Testis (tissue), 3 donors: ENCODE results near the gene PLCB1. TPM values are rescaled to one million over a fixed set of nuclear protein-coding genes. Genes with fewer than 3 reads are reported as not detected.
"Not testable (repeated sequence)": the region's sequence is repeated elsewhere in the genome, so short reads cannot be mapped to it uniquely, and the experiment has no call there.

ENCODE experiments used
- DNase-seq: peaks from one replicate; pipeline ENCODE4 v3.0.0-alpha.2; 2019
- H3K27ac ChIP-seq, 2 donors: fragments of 200-600 bp; sonication (generic); one replicate each; pipeline ENCODE4 v1.5.1; 2019
- H3K27me3 ChIP-seq: fragments of 200-600 bp; sonication (generic); one replicate; pipeline ENCODE4 v1.5.1; 2019
- H3K36me3 ChIP-seq: fragments of 200-600 bp; sonication (generic); one replicate; pipeline ENCODE4 v1.5.1; 2017; ENCODE audit warnings: low read depth; ENCODE audit errors: missing control alignments
- H3K4me1 ChIP-seq: fragments of 200-600 bp; sonication (generic); one replicate; pipeline ENCODE4 v1.5.1; 2019
- H3K4me3 ChIP-seq, 2 donors: fragments of 200-600 bp; sonication (generic); one replicate each; pipeline ENCODE4 v1.5.1; 2017 to 2019
- H3K9me3 ChIP-seq: fragments of 200-600 bp; sonication (generic); one replicate; pipeline ENCODE4 v1.5.1; 2017
- POLR2A ChIP-seq: fragments of 450-650 bp; IDR thresholded peaks from one replicate; pipeline ENCODE4 v1.6.1; 2017; ENCODE audit warnings: antibody characterized with exemption, mild to moderate bottlenecking, moderate library complexity
- WGBS, 2 donors: methylation state at CpG; one replicate each; pipeline ENCODE4 v1.1.5; 2018; 5-methylcytosine and 5-hydroxymethylcytosine counted together
- intact Hi-C: fragments of 100-400 bp; cut with DNase I; formaldehyde crosslinking; loops from one replicate; pipeline ENCODE4 v1.15.1; 2023; ENCODE audit warnings: low total_unique reads
- polyA plus RNA-seq: library from polyadenylated mRNA; stranded (reverse); fragments of 350-450 nt; fragmentation: Illumina TruSeq; extraction: RNeasy Lipid Tissue Mini Kit (QIAGEN cat#74804); gene quantifications from one replicate; pipeline ENCODE4 v1.2.3, GENCODE V29; 2014; ENCODE audit warnings: low read depth, low replicate concordance; ENCODE audit not compliant: insufficient read depth
- total RNA-seq, 2 donors: library from RNA; depleted of rRNA; stranded (reverse); fragments of >200 nt; gene quantifications; one replicate each; pipeline ENCODE4 v1.2.3, GENCODE V29; 2016
- TF ChIP-seq, protein P1 (sequence below), 3 experiments: fragments of 450-650 bp in 2 of 3; fragments of 200-600 bp in 1 of 3; sonication (generic) in 1 of 3; IDR thresholded peaks; one replicate each; pipeline ENCODE4 v1.5.1; 2016 to 2019; ENCODE audit warnings: antibody characterized with exemption in 3 of 3, mild to moderate bottlenecking in 2 of 3, moderate library complexity in 1 of 3

PLCB1 gene
- total and polyA plus RNA-seq, 3 donors from 2014 or later: 3.1 to 9.8 (median 8.2) TPM

DNA sequence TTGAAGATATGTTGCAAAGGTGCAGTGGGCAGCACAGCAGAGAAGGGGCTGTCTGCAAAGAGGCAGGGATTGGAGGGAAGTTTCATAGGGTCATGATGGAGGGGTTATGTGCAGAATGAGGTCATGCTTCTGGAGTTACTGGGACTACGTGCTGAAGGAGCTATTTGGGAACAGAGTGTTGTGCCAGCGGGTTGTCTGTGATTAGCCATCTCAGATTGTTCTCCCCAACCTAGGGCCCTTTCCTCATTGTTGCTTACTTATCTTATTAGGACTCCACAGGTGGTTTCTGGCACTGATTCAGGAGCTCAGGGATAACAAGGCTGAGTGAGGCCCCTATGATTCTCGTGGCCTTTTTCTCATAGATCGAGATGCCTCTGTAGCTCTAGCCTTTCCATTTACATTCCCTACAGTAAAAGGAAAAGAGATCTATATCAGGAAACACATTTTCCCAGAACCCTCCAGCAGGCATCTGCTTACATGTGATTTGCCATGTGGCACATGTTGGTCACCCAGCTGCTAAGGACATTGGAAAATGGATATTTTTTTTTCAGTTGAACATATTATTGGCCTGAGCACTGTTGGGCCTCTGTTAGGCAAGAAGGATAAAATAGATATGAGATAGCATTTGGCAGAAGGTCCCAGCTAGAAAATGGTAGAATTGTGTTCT lies 507.2 kb downstream of the PLCB1 start:
- intact Hi-C loops: no loop called here
- WGBS, 2 donors: 88 to 91% methylated on average over 4 of the region's 4 CpGs
- DNase-seq: no peak

GRCh38 chr20:8640461-8640860 lies 508.4 kb downstream of the PLCB1 start:
- Histone ChIP-seq H3K4me1 (no peaks in the 10 kb centered on the region), H3K4me3 (no peak overlapping the region), H3K27me3 (no peaks in the 10 kb centered on the region), H3K36me3 (no peaks in the 10 kb centered on the region), H3K27ac (no peak overlapping the region), H3K9me3 (no peaks in the 10 kb centered on the region)
- 72 to 92% methylated on average over 4 of the region's 4 CpGs for WGBS, 2 donors
- TF ChIP-seq POLR2A: no peak
- TF ChIP-seq, protein P1, sequence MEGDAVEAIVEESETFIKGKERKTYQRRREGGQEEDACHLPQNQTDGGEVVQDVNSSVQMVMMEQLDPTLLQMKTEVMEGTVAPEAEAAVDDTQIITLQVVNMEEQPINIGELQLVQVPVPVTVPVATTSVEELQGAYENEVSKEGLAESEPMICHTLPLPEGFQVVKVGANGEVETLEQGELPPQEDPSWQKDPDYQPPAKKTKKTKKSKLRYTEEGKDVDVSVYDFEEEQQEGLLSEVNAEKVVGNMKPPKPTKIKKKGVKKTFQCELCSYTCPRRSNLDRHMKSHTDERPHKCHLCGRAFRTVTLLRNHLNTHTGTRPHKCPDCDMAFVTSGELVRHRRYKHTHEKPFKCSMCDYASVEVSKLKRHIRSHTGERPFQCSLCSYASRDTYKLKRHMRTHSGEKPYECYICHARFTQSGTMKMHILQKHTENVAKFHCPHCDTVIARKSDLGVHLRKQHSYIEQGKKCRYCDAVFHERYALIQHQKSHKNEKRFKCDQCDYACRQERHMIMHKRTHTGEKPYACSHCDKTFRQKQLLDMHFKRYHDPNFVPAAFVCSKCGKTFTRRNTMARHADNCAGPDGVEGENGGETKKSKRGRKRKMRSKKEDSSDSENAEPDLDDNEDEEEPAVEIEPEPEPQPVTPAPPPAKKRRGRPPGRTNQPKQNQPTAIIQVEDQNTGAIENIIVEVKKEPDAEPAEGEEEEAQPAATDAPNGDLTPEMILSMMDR (IDR thresholded peaks at IDR 0.05): no peak
- intact Hi-C loops: no loop called here
- no peak for DNase-seq

More for the DNA sequence above, 507.2 kb downstream of the PLCB1 start:
- no peaks in the 10 kb centered on the region for H3K4me1 ChIP-seq
- H3K27me3 ChIP-seq: no peaks in the 10 kb centered on the region
- no peaks in the 10 kb centered on the region for H3K36me3 ChIP-seq
- no peaks in the 10 kb centered on the region for H3K9me3 ChIP-seq
- TF ChIP-seq, protein P1 (IDR thresholded peaks at IDR 0.05): no peak
- TF ChIP-seq POLR2A: no peak
- no peak overlapping the region for H3K4me3 ChIP-seq
- H3K27ac ChIP-seq: no peak overlapping the region

GRCh38 chr20:8642247-8642646 lies 510.2 kb downstream of the PLCB1 start:
- TF ChIP-seq POLR2A: no peak
- TF ChIP-seq, protein P1 (IDR thresholded peaks at IDR 0.05): no peak
- Histone ChIP-seq H3K27ac (no peak overlapping the region), H3K36me3 (no peaks in the 10 kb centered on the region), H3K4me1 (no peaks in the 10 kb centered on the region), H3K27me3 (no peaks in the 10 kb centered on the region), H3K4me3 (no peak overlapping the region), H3K9me3 (no peaks in the 10 kb centered on the region)
- WGBS, 2 donors: 95 to 100% methylated on average over 1 of the region's 1 CpG
- DNase-seq: no peak
- intact Hi-C loops: no loop called here

DNA sequence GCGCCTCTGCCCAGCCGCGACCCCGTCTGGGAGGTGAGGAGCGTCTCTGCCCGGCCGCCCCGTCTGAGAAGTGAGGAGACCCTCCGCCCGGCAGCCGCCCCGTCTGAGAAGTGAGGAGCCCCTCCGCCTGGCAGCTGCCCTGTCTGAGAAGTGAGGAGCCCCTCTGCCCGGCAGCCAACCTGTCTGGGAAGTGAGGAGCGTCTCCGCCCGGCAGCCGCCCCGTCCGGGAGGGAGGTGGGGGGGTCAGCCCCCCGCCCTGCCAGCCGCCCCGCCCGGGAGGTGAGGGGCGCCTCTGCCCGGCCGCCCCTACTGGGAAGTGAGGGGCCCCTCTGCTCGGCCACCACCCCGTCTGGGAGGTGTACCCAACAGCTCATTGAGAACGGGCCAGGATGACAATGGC lies 512.4 kb downstream of the PLCB1 start:
- H3K27me3 ChIP-seq, DNase-seq, H3K36me3 ChIP-seq, H3K4me1 ChIP-seq, intact Hi-C loops, H3K27ac ChIP-seq, H3K9me3 ChIP-seq, H3K4me3 ChIP-seq: not testable (repeated sequence)
- WGBS, 2 donors: 80 to 83% methylated on average over 1 to 6 of the region's 30 CpGs

DNA sequence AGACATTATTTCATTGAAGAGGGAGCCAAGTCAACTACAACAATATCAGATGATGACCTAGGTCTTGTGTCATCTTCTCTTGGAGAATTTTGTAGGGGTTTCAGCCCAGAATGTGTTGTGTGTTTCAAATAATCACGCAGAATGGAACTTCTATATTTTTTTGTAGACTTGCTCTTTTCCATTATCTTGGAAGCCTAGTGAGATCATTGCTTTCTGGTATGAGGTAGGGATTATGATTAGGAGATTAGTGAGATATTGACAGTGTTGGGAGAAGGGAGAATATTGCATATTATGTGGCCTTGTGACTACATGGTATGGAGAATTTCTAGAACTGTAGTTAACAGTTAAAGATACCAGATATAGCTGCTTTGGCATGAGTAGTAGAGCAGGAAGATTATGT lies 513.3 kb downstream of the PLCB1 start:
- H3K9me3 ChIP-seq: no peaks in the 10 kb centered on the region
- TF ChIP-seq POLR2A: no peak
- TF ChIP-seq, protein P1 (IDR thresholded peaks at IDR 0.05): no peak
- H3K27me3 ChIP-seq: no peaks in the 10 kb centered on the region
- intact Hi-C loops: no loop called here
- no peak overlapping the region for H3K27ac ChIP-seq
- no peak overlapping the region for H3K4me3 ChIP-seq
- no peak for DNase-seq
- H3K4me1 ChIP-seq: no peaks in the 10 kb centered on the region
- no peaks in the 10 kb centered on the region for H3K36me3 ChIP-seq
- WGBS, 2 donors: 83 to 89% methylated on average over 1 of the region's 1 CpG
